ENCODE data around the gene EVA1A.

GRCh38 chr2:75602724-75603342 lies 42.1 kb upstream of the EVA1A start:
- TF ChIP-seq PATZ1 (CRISPR knock-in tag; IDR thresholded peaks at IDR 0.05; ENCODE audit: borderline replicate concordance) (no peak), ZNF70 (CRISPR knock-in tag; IDR thresholded peaks at IDR 0.05) (no peak), SNAI2 (CRISPR knock-in tag; IDR thresholded peaks at IDR 0.05) (no peak), BACH2 (CRISPR knock-in tag; IDR thresholded peaks at IDR 0.05; ENCODE audit: borderline replicate concordance) (no peak), ARNTL (CRISPR knock-in tag; IDR thresholded peaks at IDR 0.05; ENCODE audit: borderline replicate concordance, low read depth) (no peak), ZFP30 (CRISPR knock-in tag; IDR thresholded peaks at IDR 0.05) (no peak), ZFP3 (CRISPR knock-in tag; IDR thresholded peaks at IDR 0.05) (no peak), CSDC2 (CRISPR knock-in tag; IDR thresholded peaks at IDR 0.05) (no peak), TSHZ2 (CRISPR knock-in tag; IDR thresholded peaks at IDR 0.05) (no peak), ZNF8 (CRISPR knock-in tag; IDR thresholded peaks at IDR 0.05) (no peak), RARB (CRISPR knock-in tag; IDR thresholded peaks at IDR 0.05) (no peak), ISL1 (CRISPR knock-in tag; IDR thresholded peaks at IDR 0.05) (no peak; the same call in 1 of the 2 replicates)

Measured in SK-N-SH treated with all-trans-retinoic acid at 6 μM for 48 hours (cell line).